Gastroesophageal sphincter (tissue), 3 donors: ENCODE measurements around the gene LMOD3.

ENCODE experiments used
- CTCF ChIP-seq, 4 experiments: fragments of 200-600 bp in 2 of 4; fragments of 450-650 bp in 2 of 4; sonication (generic) in 1 of 4; IDR thresholded peaks; one replicate each; pipeline ENCODE4 v1.5.1; 2017 to 2019; ENCODE audit warnings: antibody characterized with exemption in 4 of 4, mild to moderate bottlenecking in 2 of 4, moderate library complexity in 2 of 4
- POLR2A ChIP-seq, 2 donors: fragments of 450-650 bp; IDR thresholded peaks; one replicate each; pipeline ENCODE4 v1.6.1; 2017; ENCODE audit warnings: antibody characterized with exemption in 2 of 2, mild to moderate bottlenecking in 2 of 2, moderate library complexity in 1 of 2

- TF ChIP-seq CTCF (IDR thresholded peaks at IDR 0.05) (peak; percentile 90 to 96 (median 92)), POLR2A (IDR thresholded peaks at IDR 0.05) (no peak)
Observed at GRCh38 chr3:69161587-69162307, 39.4 kb upstream of the LMOD3 start.
